HG02678 (cell line): ENCODE results near the gene POLR2E.
"Not testable (repeated sequence)": the region's sequence is repeated elsewhere in the genome, so short reads cannot be mapped to it uniquely, and the experiment has no call there.

Experiments
- ATAC-seq: cut with Tn5 transposase; IDR thresholded peaks from one replicate; pipeline ENCODE4 v1.9.1; 2021; ENCODE audit warnings: mild to moderate bottlenecking, moderate library complexity; ENCODE audit not compliant: unreplicated experiment

Gene POLR2E

DNA sequence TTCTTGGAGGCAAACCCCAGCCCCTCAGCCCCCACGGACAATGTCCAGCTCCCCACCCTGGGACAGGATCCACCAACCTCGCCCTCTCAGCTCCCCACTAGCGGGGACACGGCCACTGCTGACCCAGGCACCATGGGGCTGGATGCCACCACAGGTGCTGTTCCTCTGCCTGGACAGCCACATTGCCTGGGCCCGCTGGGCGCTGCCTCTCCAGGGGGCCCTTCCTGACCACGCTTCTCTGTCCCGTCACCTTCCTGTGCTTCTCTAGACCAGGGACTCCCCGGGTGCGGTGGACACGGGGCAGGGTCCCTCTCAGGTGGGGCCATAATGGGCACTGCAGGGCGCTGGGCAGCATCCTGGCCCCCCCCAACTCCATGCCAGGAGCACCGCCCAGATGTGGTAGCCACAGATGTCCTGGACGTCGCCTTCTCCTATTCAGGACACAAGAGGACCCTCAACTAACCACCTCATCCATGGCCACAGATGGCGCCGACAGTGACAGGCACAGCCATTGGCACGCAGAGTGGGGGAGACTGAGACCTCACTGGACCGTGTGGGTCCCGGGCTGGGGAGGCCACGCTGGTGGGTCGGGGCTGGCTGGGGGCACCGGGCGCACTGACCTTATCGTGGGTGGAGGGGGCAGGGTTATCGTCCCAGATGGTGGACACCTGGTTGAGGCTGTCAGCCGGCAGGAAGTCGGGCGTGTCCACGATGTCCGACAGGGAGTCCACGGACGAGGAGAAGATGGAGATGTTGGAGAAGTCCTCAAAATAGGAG, 32.0 kb upstream of the POLR2E start:
- ATAC-seq = no peak

GRCh38 chr19:1125601-1126467, 30.7 kb upstream of the POLR2E start:
- no peak for ATAC-seq

DNA sequence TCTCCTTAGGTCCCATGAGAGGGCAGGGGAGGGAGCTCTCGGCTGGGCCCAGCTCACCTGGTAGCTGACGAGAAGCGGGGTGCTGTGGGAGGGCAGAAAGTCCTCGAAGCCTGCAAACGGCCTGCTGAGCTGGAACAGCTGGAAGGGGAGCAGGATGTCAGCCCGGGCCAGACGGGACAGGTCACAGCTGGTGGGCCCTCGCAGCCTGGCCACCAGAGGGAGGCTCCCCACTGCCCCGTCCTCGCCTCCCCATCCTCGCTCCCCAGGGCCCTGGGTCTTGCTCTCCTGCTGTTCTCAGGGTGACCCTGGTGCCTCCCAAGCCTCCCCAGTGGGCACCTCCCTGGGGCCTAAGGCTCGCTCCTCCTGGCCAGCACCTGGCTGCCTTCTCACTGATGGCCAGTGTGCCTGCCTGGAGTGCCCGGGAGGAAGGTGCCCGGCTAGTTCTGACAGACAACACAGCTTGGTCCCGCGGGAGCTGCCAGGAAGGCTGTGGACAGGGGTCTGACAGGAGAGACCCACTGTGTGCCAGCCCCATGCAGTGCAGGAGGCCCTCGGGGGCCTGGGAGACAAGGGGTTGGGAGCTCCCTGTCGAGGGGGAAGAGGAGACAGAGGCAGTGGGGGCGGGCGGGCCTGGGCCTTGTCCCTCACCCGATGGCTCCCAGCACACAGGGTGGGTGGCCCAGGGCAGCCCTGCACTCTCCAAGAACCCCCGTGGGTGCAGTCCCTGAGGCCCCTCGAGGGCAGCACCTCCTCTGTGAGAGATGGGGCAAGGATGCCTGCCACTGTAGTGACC, 28.9 kb upstream of the POLR2E start:
- no peak for ATAC-seq

GRCh38 chr19:1123381-1123780, 28.2 kb upstream of the POLR2E start:
- ATAC-seq = no peak

- no peak for ATAC-seq
Measured at GRCh38 chr19:1122972-1123363, 27.8 kb upstream of the POLR2E start.

DNA sequence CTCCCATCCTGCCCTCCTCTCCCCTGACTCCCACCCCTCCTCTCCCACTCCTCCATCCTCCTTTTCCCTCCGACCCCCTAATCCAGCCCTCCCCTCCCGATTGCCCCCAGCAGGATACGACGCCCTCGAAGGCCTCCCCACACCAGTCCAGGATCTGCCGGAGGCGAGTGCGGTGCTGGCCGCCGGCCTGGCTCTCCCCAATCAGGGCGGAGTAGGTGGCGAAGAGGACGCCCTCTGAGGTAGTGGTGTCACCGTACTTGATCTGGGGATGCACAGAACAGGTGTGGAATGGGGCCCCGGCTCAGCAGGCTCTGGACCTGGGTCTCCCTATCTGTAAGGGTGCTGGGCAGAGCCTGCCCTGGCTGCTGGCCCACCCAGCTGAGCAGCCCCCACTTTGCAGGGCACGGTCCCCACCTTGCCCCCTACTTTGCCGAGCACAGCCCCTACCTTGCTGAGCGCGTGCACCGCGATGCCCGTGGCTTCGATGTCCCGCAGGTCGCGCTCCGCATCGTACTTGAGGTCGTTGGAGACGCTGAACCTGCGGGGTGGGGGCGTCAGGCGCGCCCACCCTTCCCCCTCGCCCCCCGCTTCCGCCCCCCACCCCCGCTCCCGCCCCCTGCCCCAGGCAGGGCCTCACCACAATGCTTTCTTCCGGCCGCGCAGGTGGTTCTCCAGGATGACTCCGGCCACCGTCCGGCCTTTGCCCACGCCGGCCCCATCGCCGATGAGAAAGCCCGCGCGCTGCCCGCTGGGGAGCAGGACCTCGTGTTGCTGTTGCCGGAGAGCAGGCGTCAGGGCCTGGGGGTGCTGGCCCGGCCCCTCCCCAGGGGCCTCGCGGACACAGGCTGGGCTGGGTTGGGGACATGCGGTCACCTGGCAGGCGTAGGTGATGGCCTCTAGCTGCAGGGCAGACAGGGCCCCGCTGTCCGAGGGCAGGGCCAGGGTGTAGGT, 27.1 kb upstream of the POLR2E start:
- ATAC-seq = no peak

DNA sequence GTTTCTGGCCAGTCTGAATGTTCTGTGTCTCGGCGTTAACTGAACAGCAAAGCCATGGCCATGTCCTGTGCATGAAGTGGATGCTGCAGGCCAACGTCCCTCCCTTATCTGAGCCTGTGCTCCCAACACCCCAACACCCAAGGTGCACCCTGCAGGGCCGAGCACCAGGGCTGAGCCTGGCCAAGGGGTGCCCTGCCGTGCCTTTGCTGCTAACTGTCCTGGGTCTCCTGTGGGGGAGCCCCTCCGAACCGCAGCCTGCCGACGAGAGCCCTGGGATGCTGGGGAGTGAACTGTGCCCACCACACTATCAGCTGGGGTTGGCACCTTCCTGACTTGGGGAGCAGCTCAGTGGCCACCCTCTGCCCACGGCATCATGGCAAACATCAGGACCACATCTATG, 26.2 kb upstream of the POLR2E start:
- ATAC-seq = no peak

DNA sequence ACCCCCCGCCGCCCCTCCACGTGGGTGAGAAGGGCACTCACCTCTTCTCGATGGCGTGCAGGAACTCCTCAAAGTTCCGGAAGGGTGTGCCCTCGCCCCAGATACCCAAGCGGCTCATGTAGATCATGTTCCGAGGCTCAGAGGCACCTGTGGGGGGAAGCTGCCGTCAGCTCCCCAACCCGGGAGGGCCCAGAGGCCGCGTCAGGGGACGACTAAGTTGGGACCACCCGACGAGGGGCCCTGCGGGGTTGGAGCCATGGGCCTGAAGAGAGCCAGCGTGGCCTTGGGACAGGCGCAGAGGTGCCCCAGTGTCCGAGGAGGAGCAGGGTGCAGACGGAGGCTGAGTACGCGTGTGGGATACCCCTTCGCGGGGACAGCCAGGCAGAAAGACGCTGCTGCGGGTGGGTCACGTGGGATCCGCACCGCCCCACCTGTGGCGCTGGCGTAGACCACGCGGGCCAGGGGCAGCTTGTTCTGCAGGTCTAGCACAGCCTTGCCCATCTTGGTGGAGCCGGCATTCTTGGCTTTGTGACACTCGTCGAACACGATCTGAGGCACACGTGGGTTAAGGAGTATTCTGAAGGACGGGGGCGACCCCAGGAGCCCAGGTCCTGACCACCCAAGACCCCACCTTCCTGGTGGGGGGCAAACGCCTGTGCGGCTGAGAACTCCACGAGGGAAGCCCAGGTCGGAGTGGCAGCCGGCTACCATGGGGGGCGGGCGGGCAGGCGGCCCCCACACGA, 24.5 kb upstream of the POLR2E start:
- ATAC-seq = no peak

GRCh38 chr19:1118999-1119398, 23.8 kb upstream of the POLR2E start:
- no peak for ATAC-seq

DNA sequence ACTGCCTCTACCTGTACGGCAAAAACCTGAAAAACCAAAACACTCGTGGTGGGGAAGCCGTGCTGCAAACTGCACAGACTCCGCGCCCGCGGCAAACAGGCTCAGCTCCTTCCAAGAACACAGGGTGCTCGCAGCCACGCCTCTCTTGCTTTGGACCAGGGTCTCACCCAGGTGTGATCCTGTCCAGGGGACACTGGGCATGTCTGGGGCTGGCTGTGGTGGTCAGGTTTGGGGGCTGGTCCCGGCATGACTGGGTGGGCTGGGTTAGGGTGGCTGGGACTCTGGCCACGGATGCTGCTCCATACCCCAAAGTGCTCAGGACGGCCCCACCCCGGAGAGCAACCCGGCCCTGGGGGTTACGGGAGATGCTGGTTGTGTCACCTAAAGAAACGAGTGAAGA, 22.5 kb upstream of the POLR2E start:
- no peak for ATAC-seq

DNA sequence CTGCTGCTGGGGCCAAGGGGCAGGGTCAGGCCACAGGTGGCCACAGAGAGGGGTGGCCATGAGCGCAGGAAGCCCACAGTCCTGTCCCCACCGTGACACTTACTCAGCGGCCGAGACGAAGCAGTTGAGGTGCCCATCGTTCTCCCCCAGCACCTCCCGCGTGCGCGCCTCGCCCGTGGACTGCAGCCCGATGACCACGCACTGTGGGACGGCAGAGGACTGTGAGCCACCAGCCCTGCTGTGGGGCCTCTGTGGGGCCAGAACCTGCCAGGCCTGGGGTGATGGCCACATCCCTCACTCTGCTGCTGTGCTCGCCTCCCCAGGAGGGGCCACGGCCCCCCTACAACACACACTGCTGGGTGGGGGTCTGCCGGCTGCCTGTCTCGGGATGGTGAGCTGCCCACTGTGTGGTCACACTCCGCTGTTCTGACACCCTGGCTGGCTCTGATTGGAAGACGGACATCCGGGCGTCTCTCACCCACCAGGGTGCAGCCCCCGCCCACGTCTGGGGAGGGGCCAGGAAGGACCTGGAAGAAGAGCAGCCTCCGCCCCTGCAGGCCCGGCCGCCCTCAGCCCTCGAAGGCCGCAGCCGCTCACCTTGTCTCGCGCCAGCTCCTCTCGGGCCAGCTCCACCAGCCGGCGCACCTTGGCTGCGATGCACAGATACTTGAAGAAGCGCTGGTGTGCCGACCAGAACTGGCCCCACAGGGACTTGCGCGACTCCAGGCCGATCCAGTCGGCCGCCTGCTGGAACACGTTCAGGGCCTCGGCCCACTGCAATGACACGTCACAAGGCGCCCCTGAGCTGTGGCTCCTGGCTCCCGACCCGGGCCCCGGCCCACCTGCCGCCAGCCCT, 21.8 kb upstream of the POLR2E start:
- ATAC-seq = no peak

DNA sequence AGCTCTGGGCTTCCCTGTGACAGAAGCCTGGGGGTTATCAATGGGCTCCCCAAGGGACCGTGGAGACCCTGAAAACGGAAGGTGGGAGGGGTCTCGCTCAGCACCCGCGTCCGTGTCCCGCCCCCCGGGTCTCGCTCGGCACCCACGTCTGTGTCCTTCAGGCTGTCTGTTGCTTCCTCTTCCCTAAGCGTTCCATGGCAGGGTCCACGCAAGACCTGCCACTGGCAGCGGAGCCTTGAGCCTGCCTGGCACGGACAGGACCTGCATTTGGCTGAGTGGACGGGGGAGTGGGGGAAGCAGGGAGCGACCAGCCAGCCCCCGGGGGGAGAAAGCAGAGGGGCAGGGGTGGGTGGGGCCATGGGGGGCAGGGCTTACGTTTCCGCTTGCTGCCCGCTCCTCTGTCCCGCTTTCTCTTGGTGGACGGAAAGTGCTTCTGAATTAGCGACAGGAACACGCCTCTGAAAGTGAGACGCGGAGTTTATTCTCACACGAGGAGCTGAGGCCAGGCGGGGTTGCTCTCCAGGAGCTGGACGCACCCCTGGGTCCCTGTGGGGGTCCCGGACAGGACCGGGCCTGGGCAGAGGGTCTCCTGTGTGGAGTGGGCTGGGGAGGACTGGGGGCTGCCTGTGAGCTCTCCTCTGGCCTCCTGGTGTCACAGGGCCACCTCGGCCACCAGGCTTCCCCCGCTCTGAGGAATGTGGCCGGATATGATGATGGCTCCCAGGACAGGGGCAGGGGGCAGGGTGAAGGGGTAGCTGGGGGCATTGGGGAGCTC, 20.7 kb upstream of the POLR2E start:
- ATAC-seq = no peak

GRCh38 chr19:1114728-1115127, 19.6 kb upstream of the POLR2E start:
- ATAC-seq = not testable (repeated sequence)

DNA sequence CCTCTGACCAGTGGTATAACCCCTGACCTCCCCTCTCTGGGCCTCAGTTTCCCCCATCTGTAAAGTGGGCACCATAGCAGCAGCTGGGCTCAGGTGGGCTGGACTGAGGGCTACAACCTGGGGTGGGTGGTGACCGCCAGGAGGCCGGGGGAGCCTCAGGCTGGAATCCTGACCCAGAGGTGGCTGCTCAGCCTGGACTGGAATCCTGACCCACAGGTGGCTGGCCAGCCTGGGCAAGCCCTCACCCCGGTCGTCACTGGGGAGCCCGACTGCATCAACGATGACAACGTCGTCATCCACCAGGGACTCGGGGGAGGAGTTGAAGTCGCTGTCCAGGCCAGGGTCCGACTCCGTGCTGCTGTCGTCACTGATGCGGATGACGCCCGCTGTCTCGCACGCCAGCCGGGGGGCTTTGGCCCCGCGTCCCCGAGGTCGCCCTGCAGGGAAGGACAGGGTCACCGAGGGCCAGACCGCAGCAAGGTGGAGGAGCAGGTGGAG, 18.9 kb upstream of the POLR2E start:
- ATAC-seq = no peak

DNA sequence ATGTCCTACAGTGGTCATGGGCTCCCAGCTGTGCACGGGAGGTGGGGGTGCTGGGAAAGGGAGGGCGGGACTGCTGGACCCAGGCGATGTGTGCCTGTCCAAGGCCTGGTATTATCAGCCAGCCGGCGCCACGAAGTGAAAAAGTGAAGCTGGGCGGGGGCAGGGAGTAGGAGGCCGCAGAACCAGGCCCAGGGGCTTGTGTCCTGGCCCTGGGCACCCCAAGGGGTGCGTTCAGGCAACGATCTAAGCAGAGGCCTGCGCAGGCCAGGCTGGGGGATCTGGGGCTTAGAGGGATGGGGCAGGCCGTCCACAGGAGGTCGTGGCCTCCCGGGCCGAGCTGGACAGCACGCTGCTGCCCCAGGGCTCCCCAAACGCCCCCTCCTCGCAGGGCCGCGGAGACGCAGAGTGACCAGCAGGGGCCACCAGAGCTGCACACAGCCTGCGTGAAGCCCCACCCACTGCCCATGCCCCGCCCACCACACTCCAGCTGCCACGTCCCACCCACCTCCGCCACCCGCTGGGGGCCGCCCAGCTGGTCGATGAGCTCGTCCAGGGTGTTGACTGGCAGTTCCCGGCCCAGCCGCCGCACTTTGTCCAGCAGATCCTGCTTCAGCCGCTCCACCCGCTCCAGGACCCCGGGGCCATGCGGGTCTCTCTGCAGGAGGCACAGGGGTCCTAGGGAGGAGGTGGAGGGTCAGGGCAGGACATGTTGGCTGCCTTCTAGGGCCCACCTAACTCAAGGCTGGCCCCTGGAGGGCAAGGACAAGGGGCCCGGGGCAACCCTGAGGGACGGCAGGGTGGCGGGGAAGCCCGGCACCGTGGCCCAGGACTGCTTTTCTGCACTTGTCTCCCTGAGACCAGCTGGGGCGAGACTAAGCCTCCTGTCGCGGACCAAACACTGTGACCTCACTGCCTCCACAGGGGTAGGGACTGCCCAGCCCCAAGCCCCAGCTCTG, 18.1 kb upstream of the POLR2E start:
- peak; percentile 59 for ATAC-seq

- no peak for ATAC-seq
Measured at GRCh38 chr19:1112268-1113029, 17.3 kb upstream of the POLR2E start.
